MM.1S (cell line): ENCODE results near the gene ACBD6.

Source experiments
- CTCF ChIP-seq: fragments of 300-600 bp; sonication (generic); IDR thresholded peaks from 2 replicates; pipeline ENCODE4 v1.5.1; 2016; ENCODE audit warnings: antibody characterized with exemption, low read length, mixed read lengths
- EZH2phosphoT487 ChIP-seq: fragments of 300-600 bp; sonication (generic); IDR thresholded peaks from 2 replicates; pipeline ENCODE4 v1.6.1; 2018; ENCODE audit warnings: antibody characterized with exemption, low read length

GRCh38 chr1:180402551-180402950, 99.8 kb downstream of the ACBD6 start:
- no peak for TF ChIP-seq EZH2phosphoT487
- no peak for TF ChIP-seq CTCF
